Muscle of arm (tissue), 14 donors: ENCODE measurements around the gene KATNIP. TPM values are rescaled to one million over a fixed set of nuclear protein-coding genes. Genes with fewer than 3 reads are reported as not detected.
A peak's percentile ranks its signal among the peaks of the same experiment; 100 is the strongest.

Experiments used
- DNase-seq: peaks from one replicate; pipeline ENCODE4 v3.0.0-alpha.2; 2013
- long read RNA-seq, 11 donors: transcript quantifications; one replicate each; lab custom pipeline, GENCODE V29; 2026
- polyA plus RNA-seq, 12 donors: library from polyadenylated mRNA; unstranded; fragments of 120-200 nt; gene quantifications; one replicate each; pipeline ENCODE4 v1.2.1, GENCODE V29; 2013; ENCODE audit not compliant: insufficient read length in 12 of 12

KATNIP gene
- 10 to 100 TPM in 1 of 12 donors, 1 to 10 TPM in 10, not detected in 1; 4.0 to 12.8 (median 8.1) TPM for polyA plus RNA-seq
- long read RNA-seq, donor 1 = 0 reads
- long read RNA-seq, donor 2 = 0 reads
- long read RNA-seq, donor 3 = 0 reads
- long read RNA-seq, donor 4, partial matches to known transcripts = 0 of 1 reads
- long read RNA-seq, donor 4, other reads (novel, unspliced or antisense) = 0 of 1 reads
- long read RNA-seq, donor 5 = 0 reads
- long read RNA-seq, donor 6 = 0 reads
- long read RNA-seq, donor 7 = 0 reads
- long read RNA-seq, donor 8, partial matches to known transcripts = 0 of 1 reads
- long read RNA-seq, donor 8, other reads (novel, unspliced or antisense) = 0 of 1 reads
- long read RNA-seq, donor 9 = 0 reads
- long read RNA-seq, donor 10 = 0 reads
- long read RNA-seq, donor 11 = 0 reads

DNA sequence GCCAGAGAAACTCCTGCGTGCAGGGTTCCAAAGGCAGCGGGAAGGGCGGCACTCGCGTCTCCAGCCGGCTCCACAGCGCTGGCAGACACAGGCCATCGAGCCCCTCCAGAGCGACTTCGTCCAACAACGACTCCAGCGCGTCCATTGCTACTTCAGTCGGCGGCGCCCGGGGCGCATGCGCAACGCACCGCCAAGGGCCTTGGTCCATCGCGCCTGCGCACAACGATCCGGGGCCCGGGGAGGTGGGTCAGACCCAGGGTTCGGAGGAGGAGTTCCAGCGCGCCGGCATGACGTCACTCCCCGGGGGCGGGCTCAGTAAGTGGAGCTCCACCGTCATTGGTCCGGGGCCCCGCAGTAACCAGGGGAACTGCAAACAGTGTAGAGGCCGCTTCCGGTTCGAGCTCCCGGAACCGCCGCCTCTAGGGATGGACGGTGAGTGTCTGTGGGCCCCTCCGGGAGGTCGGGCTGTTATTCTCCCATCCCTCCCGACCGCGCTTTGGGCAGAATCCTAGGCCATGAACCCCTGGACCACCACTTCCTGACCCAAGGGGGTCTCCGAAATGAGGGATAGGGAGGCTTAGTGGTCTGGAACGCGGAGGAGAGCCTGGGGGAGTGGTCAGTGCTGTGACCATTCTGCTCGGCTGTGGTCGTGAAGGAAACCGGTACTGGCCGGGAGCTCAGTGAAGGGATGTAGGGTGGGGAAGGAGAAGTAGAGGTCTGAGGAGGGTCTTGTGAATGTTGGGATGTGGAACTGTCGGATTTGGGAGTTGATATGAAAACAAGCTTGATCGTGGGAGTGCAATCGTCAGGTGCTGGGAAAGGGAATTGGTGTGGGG is at the start of gene KATNIP, which contains the start of gene GTF3C1:
TSS of gene KATNIP (plus strand) at position 399 of the 836 bp plus-strand sequence. CDS start at position 426, 27 bp downstream.
TSS of gene GTF3C1 (minus strand) at position 168 of the 836 bp plus-strand sequence. CDS start at position 145, 23 bp downstream.
- peak; percentile 100 for DNase-seq

DNA sequence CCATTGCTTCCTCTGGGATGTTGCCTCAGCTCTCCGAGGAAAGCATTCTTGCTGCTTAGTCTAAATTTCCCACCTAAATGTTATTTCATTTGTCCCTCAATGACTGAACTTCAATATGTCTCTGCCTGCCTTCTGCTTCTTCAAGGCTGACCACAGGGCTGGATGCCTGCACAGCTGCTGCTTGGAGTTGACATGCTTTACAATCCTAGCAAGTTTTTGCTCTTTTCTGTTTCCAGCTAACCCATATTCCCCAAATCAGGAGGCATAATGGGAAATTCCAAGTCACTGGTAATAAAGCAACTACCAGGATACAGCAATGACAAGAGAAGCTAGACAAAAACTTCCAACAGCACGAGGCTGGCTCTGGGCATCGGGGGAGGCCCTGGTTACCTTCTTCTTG is 49.1 kb upstream of the KATNIP start:
- no peak for DNase-seq

DNA sequence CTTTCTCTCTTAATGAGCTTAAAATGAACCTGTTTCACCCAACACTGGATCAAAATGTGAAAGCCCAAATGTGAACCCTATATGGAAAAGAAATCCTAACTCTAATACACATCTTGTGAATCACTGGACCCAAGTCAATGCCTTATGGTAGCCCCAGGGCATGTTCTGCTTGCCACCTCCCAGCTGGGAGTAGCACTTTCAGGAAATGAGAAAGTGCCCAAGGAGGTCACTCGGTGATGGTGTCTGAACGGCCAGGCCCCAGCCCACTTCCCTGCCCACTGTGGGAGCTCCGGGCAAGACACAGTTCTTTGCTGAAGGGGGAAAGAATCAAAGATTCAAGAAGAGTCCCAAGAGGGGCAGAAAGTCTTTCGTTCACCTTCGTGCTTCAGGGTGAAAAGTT is 46.3 kb upstream of the KATNIP start:
- no peak for DNase-seq

DNA sequence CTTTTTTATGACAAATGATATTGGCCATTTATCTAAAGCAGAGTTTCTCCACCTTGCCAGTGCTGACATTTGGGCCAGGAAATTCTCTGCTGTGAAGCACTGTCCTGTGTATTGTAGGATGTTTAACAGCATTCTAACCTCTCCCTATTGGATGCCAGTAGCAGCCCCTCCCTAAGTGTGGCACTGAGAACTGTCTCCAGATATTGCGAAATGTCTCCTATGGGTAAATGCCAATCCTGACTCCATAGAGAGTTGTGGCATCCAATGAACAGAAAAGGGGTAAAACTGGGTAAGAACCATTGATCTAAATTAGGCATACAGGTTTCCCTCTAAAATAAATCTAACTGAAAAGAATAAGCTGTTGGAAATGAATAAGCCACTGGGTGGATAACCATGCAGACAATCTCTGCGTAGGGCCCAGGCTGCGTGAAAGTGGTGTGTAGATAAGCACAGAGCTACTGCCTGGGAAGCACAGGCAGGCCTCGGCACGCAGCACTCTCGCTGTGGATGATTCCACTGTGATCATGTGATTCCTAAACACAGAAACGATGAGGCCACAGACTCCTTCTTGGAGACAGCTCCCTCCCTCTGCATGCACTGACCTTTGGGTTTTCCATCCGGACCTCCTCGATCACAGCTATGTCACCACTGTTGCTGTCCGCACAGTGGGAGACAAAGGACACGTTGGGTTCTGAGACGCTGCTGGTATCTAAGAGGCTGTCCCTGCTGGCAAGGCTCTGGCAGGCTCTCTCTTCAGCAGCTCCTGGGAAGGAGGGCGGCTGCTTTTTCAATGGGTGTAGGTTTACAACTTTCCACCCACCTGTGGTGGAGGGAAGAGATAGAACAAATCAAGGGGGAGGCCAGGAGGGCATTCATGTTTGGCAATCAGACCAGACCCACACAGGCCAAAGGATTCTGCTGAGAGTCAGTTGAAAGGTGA is 44.4 kb upstream of the KATNIP start:
- DNase-seq = no peak

DNA sequence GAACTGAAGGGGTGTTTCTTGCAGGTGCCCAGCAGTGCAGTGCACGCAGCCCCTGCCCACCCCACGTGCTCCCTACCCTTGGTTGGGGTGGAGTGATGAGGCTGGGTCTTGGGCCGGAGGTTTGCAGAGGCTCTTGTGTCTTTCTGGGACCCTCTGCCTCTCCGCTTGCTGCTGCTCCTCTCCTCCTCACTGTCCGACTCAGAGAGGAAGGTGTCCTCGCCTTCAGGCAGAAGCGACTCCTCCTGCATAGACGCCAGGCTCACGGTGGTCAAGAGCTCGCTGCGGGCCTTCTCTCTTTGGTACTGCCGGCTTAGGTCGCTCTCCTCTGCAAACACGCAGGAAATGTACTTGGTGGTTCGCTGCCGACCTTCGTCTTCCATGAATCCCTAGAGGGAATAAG is 43.2 kb upstream of the KATNIP start:
- DNase-seq = no peak

- no peak for DNase-seq
Observed at GRCh38 chr16:27508476-27508875, 41.5 kb upstream of the KATNIP start.

DNA sequence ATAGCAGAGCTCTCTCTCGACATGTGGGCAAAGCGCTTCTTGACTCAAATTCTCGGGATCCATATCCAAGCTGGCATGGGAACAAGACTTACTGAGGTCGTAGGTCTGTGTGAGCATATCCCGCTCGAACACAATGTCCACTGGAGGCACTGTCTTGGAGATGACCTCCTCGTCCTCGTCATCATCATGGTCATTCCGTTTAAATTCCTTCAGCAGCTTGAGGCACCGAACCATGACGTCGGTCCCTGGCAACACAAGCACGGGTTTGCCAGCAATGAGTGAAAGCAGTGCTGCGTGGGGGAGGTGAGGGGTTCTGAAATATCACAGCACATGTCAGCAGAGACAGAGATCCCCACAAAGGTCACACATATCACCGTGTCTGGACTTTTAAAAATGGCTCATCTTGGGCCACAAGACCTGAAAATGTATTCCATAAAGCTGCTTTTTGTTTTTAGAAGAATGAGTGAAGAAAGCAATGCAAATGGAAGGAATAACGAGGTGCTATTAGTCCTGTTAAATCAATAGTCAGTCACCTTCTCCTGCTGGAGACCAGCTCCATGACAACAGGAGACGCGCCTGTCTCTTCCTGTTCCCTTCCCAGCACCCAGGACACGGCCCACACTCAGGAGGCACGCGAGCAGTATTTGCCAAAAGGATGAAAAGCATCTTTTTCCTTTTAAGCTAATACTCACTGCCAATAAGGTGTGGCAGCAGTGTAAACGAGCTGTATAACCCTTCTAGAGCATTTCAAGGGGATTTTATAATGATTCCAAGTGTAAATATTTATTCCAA is 38.1 kb upstream of the KATNIP start:
- no peak for DNase-seq

DNA sequence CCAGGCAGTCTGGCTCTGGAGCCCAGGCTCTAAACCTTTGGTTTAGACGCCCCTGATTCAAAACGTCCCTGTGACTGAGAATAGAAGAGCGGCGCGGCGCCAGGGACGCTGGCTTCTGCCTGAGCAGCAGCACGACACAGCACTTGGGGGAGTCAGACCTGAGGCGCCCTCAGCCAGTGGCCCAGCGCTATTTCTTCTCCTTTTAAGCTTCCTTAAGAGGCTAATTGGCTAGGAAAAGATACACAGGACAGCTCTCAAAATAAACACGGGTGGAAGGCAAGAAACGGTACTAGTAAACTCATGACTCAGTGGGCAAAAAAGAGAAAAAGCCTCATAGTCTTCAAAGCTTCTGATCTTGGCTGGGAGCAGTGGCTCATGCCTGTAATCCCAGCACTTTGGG is 35.1 kb upstream of the KATNIP start:
- DNase-seq = no peak

DNA sequence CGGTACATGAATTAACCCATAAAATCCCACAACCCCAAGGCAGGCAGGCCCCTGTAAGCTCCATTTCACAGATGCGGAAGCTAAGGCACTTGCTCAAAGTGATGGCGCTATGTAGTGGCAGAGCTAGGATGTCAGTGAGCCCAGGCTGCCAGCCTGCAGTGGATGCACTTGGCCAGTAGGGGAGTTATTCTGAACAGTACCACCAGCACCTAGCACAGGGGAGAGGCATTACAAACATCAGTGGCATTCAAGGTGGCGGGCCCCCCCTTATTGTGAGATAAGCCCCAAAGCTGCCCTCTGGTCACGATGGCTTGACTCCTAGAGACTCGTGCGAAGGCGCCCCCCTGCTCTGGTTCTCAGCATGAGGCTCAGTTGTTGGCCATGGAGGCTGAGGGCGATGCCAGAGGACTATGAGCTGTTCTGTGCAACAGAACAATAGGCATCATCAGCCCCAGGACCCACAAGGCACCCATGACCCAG is 34.0 kb upstream of the KATNIP start:
- no peak for DNase-seq

DNA sequence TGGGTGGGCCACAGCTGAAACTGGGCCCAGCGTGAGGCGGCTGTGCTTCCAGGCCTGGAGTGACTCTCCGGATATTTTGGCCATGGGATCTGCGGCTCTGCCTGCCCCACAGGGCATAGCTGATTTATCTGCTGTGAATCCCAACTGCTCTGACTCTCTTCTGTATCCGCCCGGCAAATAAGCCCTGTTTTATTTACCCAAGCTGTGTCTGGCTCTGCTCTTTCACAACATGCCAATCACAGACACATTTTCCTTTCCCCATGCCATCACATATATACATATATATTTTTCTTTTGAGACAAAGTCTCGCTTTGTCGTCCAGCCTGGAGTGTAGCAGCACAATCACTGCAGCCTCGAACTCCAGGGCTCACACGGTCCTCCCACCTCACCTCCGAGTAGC is 33.6 kb upstream of the KATNIP start:
- no peak for DNase-seq

GRCh38 chr16:27517664-27518063 is 32.3 kb upstream of the KATNIP start:
- no peak for DNase-seq

GRCh38 chr16:27518226-27518625 is 31.7 kb upstream of the KATNIP start:
- DNase-seq = no peak

DNA sequence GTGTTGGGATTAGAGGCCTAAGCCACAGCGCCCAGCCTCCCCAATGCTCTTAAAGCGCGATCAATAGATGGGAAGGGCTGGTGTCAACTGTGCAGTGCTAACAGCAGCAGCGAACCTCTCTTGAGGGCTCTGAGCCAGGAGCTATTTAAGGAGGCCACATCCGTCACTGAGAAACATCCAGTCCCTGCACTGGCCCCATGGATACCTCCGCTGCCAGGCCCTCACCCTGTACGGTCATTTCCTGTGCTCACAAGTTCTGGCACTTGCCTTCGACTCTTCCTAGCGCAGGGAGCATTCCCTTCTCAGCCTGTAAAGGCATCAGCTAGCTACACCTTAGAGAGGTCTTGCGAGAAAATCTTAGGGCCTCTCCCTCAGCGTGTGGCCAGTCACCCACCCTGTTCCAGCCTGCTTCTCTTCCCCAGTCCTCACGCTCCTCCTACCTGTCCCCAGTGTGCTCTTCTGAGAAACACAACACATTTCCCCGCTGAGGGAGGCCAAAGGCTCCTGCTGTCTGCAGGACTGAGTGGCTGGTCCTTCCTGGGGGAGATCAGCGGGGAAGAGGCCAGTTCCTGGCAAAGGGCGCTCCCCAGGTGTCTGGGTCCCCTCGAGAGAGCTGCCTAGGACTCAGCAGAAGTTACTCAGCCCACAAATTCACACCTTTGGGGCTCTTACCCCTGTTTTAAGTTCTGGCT is 28.8 kb upstream of the KATNIP start:
- peak; percentile 33 for DNase-seq

- no peak for DNase-seq
Observed at GRCh38 chr16:27522173-27522707, 27.7 kb upstream of the KATNIP start.

- no peak for DNase-seq
Observed at GRCh38 chr16:27526180-27526579, 23.8 kb upstream of the KATNIP start.

DNA sequence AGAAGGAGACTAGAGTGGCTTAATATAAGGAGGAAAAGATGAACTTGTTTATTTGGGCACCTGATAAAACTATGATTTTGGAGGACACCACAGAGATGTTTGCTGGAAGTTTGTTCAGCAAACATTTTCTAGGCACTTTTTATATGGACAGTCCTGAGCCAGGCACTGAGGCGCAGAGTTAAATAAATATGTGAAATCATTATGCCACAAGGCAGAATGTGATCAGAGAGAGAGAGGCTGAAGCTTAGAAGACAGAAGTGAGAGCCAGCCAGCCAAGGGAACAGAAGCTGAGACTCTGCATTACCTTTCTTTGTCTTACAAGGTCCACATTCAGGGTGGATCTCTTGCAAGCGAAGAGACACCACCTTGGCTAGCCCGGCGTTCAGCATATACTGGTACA is 21.6 kb upstream of the KATNIP start:
- no peak for DNase-seq

DNA sequence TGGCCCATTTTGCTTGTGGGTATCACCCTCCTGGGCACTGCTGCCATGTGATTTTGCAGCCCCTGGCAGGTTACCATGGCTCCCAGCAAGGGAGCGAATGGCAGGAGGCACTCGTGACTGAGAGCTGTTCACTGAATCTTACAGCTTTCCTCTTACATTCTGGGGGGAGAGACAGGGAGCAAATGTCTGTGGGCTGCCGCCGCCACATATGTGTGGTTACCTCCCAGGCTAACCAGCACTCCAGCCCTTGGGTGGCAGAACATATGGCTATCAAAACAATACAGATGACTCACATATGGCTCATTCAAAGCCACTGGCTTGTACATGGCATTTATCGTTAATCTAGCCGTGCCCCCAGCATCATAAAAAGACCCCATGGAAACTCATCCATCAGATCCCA is 20.0 kb upstream of the KATNIP start:
- DNase-seq = no peak

DNA sequence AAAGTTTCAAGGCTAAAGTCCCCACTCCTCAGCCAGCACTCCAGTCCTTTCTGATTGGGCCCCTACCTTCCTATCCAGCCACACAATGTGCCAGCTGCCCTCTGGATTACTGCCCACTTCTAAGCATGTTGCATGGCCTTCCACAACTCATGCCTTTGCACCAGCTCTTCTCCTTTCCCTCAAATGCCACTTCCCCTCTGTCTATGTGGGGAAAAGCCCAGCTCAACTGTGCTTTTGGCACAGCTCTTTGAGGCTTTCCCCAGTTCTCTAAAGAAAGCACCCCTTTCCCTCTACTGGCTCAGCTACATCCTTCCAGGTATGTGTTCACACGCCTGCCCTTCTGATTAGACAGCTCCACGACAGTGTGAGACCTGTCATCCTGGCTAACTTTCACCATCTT is 18.8 kb upstream of the KATNIP start:
- no peak for DNase-seq
